ENCODE data around the gene CSGALNACT2.

DNA sequence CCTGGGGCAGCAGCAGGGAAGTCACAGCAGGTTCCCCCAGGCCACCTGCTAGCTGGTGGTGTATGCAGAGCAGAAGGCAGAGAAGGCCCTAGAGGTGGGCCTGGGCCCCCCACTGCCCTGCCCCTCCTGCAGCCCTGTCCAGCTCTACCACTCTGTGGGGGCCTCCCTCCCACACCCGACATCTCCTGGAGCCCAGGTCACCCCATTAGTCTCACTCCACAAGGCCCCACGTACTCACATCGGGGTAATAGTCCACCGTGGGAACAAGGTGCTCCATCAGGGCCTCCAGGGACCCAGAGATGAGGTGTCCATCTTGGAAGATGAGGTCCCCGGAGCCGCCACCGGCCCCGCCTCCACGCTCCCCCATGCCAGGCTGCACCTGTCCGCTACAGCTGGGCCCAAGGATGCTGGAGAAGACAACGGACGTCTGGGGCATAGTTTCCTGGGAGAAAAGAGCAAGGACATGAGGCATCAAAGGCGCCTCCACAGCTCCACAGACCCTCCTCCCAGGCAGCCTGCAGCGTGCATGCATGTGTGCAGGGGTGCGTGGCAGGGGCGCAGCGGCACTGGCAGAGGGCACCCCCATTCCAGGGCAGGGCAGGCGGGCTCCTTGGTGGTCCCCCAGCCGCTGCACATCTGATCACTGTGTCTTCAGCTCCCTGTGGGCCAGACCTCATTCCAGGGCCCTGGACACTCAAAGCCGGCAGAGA lies 67.6 kb downstream of the CSGALNACT2 start:
- TF ChIP-seq EP300 (IDR thresholded peaks at IDR 0.05): no peak
- no peak for TF ChIP-seq CTCF (IDR thresholded peaks at IDR 0.05)
